Breast epithelium (tissue), 3 donors: ENCODE results near the gene IREB2.

ENCODE experiments used
- POLR2A ChIP-seq: fragments of 450-650 bp; IDR thresholded peaks from one replicate; pipeline ENCODE4 v1.6.1; 2016; ENCODE audit warnings: antibody characterized with exemption, mild to moderate bottlenecking, moderate library complexity
- POLR2AphosphoS5 ChIP-seq, 3 donors: sonication (generic); formaldehyde crosslinking; IDR thresholded peaks; one replicate each; pipeline ENCODE4 v1.6.1; 2017; ENCODE audit warnings: antibody characterized with exemption in 3 of 3
- TF ChIP-seq, protein P1 (sequence below), 3 donors: fragments of 450-650 bp; IDR thresholded peaks; one replicate each; pipeline ENCODE4 v1.5.1; 2016 to 2017; ENCODE audit warnings: antibody characterized with exemption in 3 of 3, mild to moderate bottlenecking in 3 of 3, moderate library complexity in 3 of 3

DNA sequence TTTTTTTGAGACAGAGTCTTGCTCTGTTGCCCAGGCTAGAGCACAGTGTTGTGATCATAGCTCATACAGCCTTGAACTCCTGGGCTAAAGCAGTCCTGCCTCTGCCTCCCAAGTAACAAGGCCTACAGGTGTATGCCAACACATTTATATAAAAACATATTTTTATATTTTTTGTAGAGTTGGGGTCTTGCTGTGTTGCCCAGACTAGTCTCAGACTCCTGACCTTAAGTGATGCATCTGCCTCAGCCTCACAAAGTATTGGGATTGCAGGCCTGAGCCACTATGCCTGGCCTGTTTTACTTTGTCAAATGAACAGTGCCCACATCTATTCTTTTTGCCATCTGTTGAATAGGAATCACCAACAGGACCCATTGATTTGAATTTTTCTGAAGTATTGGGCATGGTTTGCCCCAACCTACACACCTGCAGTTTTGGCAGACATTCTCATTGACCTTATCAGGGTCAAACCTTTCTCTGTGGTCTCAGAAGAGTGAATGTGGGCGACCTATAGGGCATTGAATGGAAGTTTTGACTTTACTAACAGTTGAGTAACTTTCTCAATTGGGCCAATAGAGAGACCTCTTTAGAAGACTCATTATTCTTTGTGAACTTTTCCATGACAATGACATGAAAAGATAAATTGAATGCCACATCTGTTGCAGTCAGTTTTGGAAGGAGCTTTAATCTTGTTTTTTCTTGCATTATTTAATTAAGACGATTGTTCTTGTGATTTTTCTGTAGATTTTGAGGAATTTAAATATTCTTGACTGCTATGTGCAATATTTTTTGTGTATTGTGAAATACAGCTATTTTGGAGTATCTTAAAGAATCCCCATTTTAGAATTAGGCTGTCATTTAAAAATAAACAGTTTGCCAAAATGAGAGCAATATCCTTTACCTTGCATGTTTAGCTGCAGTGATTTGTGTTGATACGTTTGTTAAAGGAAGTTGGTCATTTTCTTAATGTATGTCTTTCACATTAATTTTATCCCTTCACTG is 2.7 kb downstream of the IREB2 start:
- TF ChIP-seq, protein P1, sequence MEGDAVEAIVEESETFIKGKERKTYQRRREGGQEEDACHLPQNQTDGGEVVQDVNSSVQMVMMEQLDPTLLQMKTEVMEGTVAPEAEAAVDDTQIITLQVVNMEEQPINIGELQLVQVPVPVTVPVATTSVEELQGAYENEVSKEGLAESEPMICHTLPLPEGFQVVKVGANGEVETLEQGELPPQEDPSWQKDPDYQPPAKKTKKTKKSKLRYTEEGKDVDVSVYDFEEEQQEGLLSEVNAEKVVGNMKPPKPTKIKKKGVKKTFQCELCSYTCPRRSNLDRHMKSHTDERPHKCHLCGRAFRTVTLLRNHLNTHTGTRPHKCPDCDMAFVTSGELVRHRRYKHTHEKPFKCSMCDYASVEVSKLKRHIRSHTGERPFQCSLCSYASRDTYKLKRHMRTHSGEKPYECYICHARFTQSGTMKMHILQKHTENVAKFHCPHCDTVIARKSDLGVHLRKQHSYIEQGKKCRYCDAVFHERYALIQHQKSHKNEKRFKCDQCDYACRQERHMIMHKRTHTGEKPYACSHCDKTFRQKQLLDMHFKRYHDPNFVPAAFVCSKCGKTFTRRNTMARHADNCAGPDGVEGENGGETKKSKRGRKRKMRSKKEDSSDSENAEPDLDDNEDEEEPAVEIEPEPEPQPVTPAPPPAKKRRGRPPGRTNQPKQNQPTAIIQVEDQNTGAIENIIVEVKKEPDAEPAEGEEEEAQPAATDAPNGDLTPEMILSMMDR (IDR thresholded peaks at IDR 0.05): no peak
- no peak for TF ChIP-seq POLR2AphosphoS5 (IDR thresholded peaks at IDR 0.05)
- TF ChIP-seq POLR2A: no peak
